Adipose tissue (tissue), 3 donors: ENCODE data around the gene SLX1B. TPM values are rescaled to one million over a fixed set of nuclear protein-coding genes. Genes with fewer than 3 reads are reported as not detected.

Source experiments
- polyA plus RNA-seq, 3 donors: library from polyadenylated mRNA; stranded (reverse); fragments of 200-250 nt; gene quantifications; one replicate each; pipeline ENCODE4 v1.2.3, GENCODE V29; 2013
- donor health status: healthy with polysubstance abuse.
- donor health status: Bipolar disorder and iron deficiency.
- donor health status: healthy.

SLX1B gene
- polyA plus RNA-seq, 3 donors, result 16.5 to 36.7 (median 20.0) TPM

Other genes starting within 250 kb of the SLX1B start
- 1 to 10 TPM in 1 of 3 donors, under 1 TPM in 2; 0.47 to 1.9 (median 0.94) TPM for gene NPIPB11, start 47.8 kb upstream of the SLX1B start, polyA plus RNA-seq
- gene BOLA2, start 182 bp upstream of the SLX1B start, polyA plus RNA-seq, result 10 to 100 TPM in 2 of 3 donors, 1 to 10 TPM in 1; 7.9 to 21.0 (median 16.6) TPM
- gene SULT1A4, start 5.4 kb downstream of the SLX1B start, polyA plus RNA-seq, result 10 to 100 TPM in 2 of 3 donors, 1 to 10 TPM in 1; 6.9 to 46.0 (median 29.2) TPM
- gene NPIPB12, start 51.9 kb downstream of the SLX1B start, polyA plus RNA-seq, result 10 to 100 TPM; 13.5 to 46.7 (median 21.6) TPM
- gene SPN, start 208.7 kb downstream of the SLX1B start, polyA plus RNA-seq, result 1 to 10 TPM in 1 of 3 donors, under 1 TPM in 2; 0.34 to 1.4 (median 0.59) TPM
- 10 to 100 TPM in 2 of 3 donors, 1 to 10 TPM in 1; 3.2 to 18.8 (median 11.4) TPM for gene QPRT, start 224.6 kb downstream of the SLX1B start, polyA plus RNA-seq